Adrenal gland (tissue), 12 donors: Measurements from ENCODE around the gene UQCR10. TPM values are rescaled to one million over a fixed set of nuclear protein-coding genes. Genes with fewer than 3 reads are reported as not detected.

Experiments used
- DNase-seq, 7 donors: peaks; one replicate each; pipeline ENCODE4 v3.0.0-alpha.2; 2019 to 2020
- H3K27ac ChIP-seq, 5 donors: fragments of 200-600 bp; sonication (generic) in 4 of 5; 1 replicate in 3 of 5; 2 replicates in 2 of 5; pipeline versions ENCODE4 v1.5.1 to v1.8.0; 2016 to 2020; ENCODE audit warnings: mild to moderate bottlenecking in 1 of 5
- H3K27me3 ChIP-seq: fragments of 200-600 bp; 2 replicates; pipeline ENCODE4 v1.8.0; 2021
- H3K36me3 ChIP-seq, 2 donors: fragments of 200-600 bp; replicated peaks in 1 of 2; 1 replicate in 1 of 2; 2 replicates in 1 of 2; pipeline versions ENCODE4 v1.5.1 to v1.8.0; 2018 to 2022
- H3K4me1 ChIP-seq, 2 donors: fragments of 200-600 bp; replicated peaks in 1 of 2; 1 replicate in 1 of 2; 2 replicates in 1 of 2; pipeline versions ENCODE4 v1.5.1 to v1.8.0; 2018 to 2021
- H3K4me3 ChIP-seq, 4 donors: fragments of 200-600 bp; sonication (generic) in 3 of 4; one replicate each; pipeline ENCODE4 v1.5.1; 2016 to 2018
- H3K9me3 ChIP-seq, 3 donors: fragments of 200-600 bp; sonication (generic) in 1 of 3; replicated peaks in 1 of 3; 1 replicate in 2 of 3; 2 replicates in 1 of 3; pipeline versions ENCODE4 v1.5.1 to v1.8.0; 2016 to 2021
- POLR2A ChIP-seq, 2 donors: fragments of 450-650 bp; IDR thresholded peaks; one replicate each; pipeline ENCODE4 v1.6.1; 2017; ENCODE audit warnings: antibody characterized with exemption in 2 of 2, mild to moderate bottlenecking in 2 of 2, moderate library complexity in 1 of 2
- WGBS, 4 donors: extraction: QIAGEN DNeasy Blood & Tissue Kit in 2 of 4; methylation state at CpG; one replicate each; pipeline versions ENCODE4 v1.1.5 to v1.1.7; 2013 to 2017; 5-methylcytosine and 5-hydroxymethylcytosine counted together
- intact Hi-C, 2 donors: fragments of 100-400 bp; cut with DNase I; formaldehyde crosslinking; loops; one replicate each; pipeline versions ENCODE4 v1.14.1 to v1.15.0; 2022 to 2023
- polyA plus RNA-seq, 3 donors: library from polyadenylated mRNA; stranded (reverse); fragments of 200-250 nt in 2 of 3; fragments of 350-450 nt in 1 of 3; fragmentation: Illumina TruSeq in 1 of 3; extraction: RNeasy Lipid Tissue Mini Kit (QIAGEN cat#74804) in 1 of 3; gene quantifications; one replicate each; pipeline ENCODE4 v1.2.3, GENCODE V29; 2013 to 2014
- total RNA-seq, 9 donors: library from RNA; depleted of rRNA in 4 of 9; stranded (reverse); fragments of >200 nt in 4 of 9; fragments of 120-200 nt in 1 of 9; fragmentation: NEBNext Ultra II Directional in 1 of 9; extraction: Animal tissue kit (Norgen Biotek cat#: 25700) in 1 of 9; gene quantifications; one replicate each; pipeline versions ENCODE4 v1.1.0 to v1.2.4, GENCODE V29; 2013 to 2023
- TF ChIP-seq, protein P1 (sequence below), 6 experiments: fragments of 450-650 bp in 4 of 6; fragments of 200-600 bp in 2 of 6; sonication (generic) in 1 of 6; IDR thresholded peaks; 1 replicate in 5 of 6; 2 replicates in 1 of 6; pipeline versions ENCODE4 v1.5.1 to v1.8.0; 2016 to 2021; ENCODE audit warnings: antibody characterized with exemption in 6 of 6, mild to moderate bottlenecking in 2 of 6, moderate library complexity in 1 of 6
- donor health status: healthy with polysubstance abuse.
- donor health status: Bipolar disorder and iron deficiency.
- donor health status: DM: yes; HTN: yes; CAD: no.
- donor health status: DM: no; HTN: no; CAD: no.
- donor health status: DM: no; HTN: no; CAD: no.
- donor health status: DM: yes; HTN: yes; CAD: no.

The UQCR10 gene
- total and polyA plus RNA-seq, 12 donors, result 51.3 to 489 (median 187) TPM

DNA sequence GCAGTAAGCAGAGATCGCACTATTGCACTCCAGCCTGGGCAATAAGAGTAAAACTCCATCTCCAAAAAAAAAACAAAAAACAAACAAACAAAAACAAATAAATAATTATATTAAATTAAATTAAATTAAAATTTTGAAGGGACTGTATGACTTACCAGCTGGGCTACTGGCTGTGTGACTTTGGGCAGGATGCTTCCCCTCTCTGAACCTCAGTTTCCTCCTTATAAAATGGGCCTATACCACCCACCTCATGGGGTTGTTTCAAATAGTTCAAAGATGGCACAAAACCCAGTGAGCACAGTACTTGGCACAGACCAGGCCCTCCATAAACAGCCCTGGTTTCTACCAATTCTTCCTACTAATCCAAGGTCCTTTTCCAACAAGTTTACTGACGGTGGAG, 36.0 kb downstream of the UQCR10 start:
- no peak for TF ChIP-seq POLR2A (IDR thresholded peaks at IDR 0.05)
- TF ChIP-seq, protein P1, sequence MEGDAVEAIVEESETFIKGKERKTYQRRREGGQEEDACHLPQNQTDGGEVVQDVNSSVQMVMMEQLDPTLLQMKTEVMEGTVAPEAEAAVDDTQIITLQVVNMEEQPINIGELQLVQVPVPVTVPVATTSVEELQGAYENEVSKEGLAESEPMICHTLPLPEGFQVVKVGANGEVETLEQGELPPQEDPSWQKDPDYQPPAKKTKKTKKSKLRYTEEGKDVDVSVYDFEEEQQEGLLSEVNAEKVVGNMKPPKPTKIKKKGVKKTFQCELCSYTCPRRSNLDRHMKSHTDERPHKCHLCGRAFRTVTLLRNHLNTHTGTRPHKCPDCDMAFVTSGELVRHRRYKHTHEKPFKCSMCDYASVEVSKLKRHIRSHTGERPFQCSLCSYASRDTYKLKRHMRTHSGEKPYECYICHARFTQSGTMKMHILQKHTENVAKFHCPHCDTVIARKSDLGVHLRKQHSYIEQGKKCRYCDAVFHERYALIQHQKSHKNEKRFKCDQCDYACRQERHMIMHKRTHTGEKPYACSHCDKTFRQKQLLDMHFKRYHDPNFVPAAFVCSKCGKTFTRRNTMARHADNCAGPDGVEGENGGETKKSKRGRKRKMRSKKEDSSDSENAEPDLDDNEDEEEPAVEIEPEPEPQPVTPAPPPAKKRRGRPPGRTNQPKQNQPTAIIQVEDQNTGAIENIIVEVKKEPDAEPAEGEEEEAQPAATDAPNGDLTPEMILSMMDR (IDR thresholded peaks at IDR 0.05), result no peak
- H3K4me3 ChIP-seq, result no peak overlapping the region
- H3K4me1 ChIP-seq, result peaks cover 28 to 35% of the 10 kb centered on the region in 2 donors
- H3K27ac ChIP-seq, result no peak overlapping the region
- DNase-seq, result no peak
- no peaks in the 10 kb centered on the region for H3K27me3 ChIP-seq
- H3K9me3 ChIP-seq, result no peaks in the 10 kb centered on the region
- WGBS, 4 donors, result 95 to 99% (median 96%) methylated on average over 2 of the region's 2 CpGs
- intact Hi-C loops, result no loop called here
- H3K36me3 ChIP-seq, result peaks cover 0 to 76% of the 10 kb centered on the region in 2 donors

DNA sequence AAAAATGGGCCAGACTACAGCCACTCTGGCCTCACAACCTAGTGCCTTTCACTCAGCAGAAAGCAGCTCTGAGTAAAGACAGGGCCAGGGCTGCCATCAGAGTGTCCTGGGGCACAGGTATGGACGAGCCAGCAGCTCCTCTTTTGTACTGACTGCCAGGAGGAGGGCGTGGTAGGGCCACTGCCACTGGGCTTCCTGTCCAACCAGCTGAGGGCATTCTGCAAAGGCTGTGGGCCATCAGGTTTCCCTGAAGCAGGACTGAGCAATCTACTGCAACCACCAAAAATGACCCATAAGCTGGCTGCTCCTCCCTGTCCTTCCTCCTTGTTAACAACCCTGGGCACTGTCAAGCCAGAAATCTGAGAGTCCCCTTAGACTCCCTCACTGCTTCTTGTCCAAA, 37.8 kb downstream of the UQCR10 start:
- Histone ChIP-seq H3K9me3 (no peaks in the 10 kb centered on the region), H3K36me3 (peaks cover 0 to 90% of the 10 kb centered on the region in 2 donors), H3K4me1 (peaks cover 11 to 17% of the 10 kb centered on the region in 2 donors), H3K27ac (peak overlapping the region in 1 of 5 donors; percentile 10), H3K4me3 (no peak overlapping the region), H3K27me3 (no peaks in the 10 kb centered on the region)
- no peak for TF ChIP-seq POLR2A (IDR thresholded peaks at IDR 0.05)
- TF ChIP-seq, protein P1 (IDR thresholded peaks at IDR 0.05), result no peak
- intact Hi-C loops, result no loop called here
- no peak for DNase-seq
- 85 to 100% (median 93%) methylated on average over 1 to 2 of the region's 2 CpGs; no CpG with 5 or more reads in 1 of the 4 donors for WGBS, 4 donors

- Histone ChIP-seq H3K4me3 (no peak overlapping the region), H3K36me3 (peaks cover 0 to 91% of the 10 kb centered on the region in 2 donors), H3K27me3 (no peaks in the 10 kb centered on the region), H3K27ac (no peak overlapping the region), H3K4me1 (peaks cover 4 to 5% of the 10 kb centered on the region in 2 donors), H3K9me3 (no peaks in the 10 kb centered on the region)
- DNase-seq, result no peak
- TF ChIP-seq POLR2A (IDR thresholded peaks at IDR 0.05), result no peak
- TF ChIP-seq, protein P1 (IDR thresholded peaks at IDR 0.05), result no peak
- intact Hi-C loops, result no loop called here
- 71 to 83% (median 77%) methylated on average over 4 to 6 of the region's 6 CpGs for WGBS, 4 donors
Observed at GRCh38 chr22:29806196-29806595, 39.0 kb downstream of the UQCR10 start.

GRCh38 chr22:29810216-29810615, 43.0 kb downstream of the UQCR10 start:
- Histone ChIP-seq H3K4me1 (no peaks in the 10 kb centered on the region), H3K27me3 (no peaks in the 10 kb centered on the region), H3K27ac (no peak overlapping the region), H3K9me3 (no peaks in the 10 kb centered on the region), H3K36me3 (peaks cover 0 to 95% of the 10 kb centered on the region in 2 donors), H3K4me3 (no peak overlapping the region)
- 93 to 95% (median 94%) methylated on average over 2 of the region's 2 CpGs for WGBS, 4 donors
- intact Hi-C loops, result no loop called here
- no peak for DNase-seq
- TF ChIP-seq, protein P1 (IDR thresholded peaks at IDR 0.05), result no peak
- TF ChIP-seq POLR2A (IDR thresholded peaks at IDR 0.05), result no peak
